GM19193 (cell line): Measurements from ENCODE around the gene P2RX4.

Source experiments
- POLR2A ChIP-seq: IDR thresholded peaks from 4 replicates; pipeline ENCODE4 v1.6.1; 2011; ENCODE audit not compliant: insufficient read depth, insufficient read length; ENCODE audit errors: extremely low read depth

P2RX4 gene

GRCh38 chr12:121274036-121274763, 64.3 kb downstream of the P2RX4 start:
- no peak for TF ChIP-seq POLR2A

DNA sequence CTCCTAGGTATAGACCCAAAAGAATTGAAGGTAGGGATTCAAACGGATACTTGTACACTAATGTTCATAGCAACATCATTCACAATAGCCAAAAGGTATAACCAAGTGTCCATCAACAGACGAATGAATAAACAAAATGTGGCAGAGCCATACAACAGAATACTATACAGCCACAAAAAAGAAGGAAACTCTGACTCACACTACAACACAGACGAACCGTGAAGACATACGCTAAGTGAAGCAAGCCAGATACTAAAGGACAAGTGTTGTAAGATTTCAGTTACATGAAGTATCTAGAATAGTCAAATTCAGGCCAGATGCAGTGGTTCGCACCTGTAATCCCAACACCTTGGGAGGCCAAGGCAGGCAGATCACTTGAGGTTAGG, 67.4 kb downstream of the P2RX4 start:
- no peak for TF ChIP-seq POLR2A

GRCh38 chr12:121278169-121279070, 68.5 kb downstream of the P2RX4 start:
- TF ChIP-seq POLR2A = no peak

- TF ChIP-seq POLR2A = no peak
Observed at GRCh38 chr12:121279071-121279375, 69.1 kb downstream of the P2RX4 start.

DNA sequence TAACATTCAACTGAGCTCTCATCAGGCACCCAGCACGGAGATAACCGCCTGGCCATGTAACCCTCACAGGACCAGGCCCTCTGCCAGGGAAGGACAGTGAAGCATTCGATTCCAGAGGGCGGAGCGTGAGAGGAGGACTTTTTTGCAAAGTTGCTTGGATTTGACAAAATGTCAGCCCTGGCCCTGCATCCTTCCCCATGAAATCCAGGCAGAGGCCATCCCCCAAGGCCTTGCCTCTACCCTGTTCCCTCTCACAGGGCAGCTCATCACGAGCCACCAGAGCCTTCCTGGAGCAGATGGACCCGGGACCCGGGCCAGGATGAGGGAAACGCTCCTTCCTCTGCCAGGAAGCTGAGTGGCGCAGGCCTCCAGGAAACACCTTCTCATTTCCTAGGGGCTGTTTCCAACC, 69.6 kb downstream of the P2RX4 start:
- no peak for TF ChIP-seq POLR2A

GRCh38 chr12:121282072-121282742, 72.3 kb downstream of the P2RX4 start:
- no peak for TF ChIP-seq POLR2A

- no peak for TF ChIP-seq POLR2A
Observed at GRCh38 chr12:121283388-121283787, 73.5 kb downstream of the P2RX4 start.
